Globus pallidus (tissue), 1 donor: Measurements from ENCODE around the gene PLD1.

Source experiments
- DNase-seq: peaks from one replicate; pipeline ENCODE4 v3.0.0-alpha.2; 2015; ENCODE audit warnings: low spot score

Gene PLD1

GRCh38 chr3:171838218-171838720, 28.0 kb upstream of the PLD1 start:
- peak; percentile 80 for DNase-seq

DNA sequence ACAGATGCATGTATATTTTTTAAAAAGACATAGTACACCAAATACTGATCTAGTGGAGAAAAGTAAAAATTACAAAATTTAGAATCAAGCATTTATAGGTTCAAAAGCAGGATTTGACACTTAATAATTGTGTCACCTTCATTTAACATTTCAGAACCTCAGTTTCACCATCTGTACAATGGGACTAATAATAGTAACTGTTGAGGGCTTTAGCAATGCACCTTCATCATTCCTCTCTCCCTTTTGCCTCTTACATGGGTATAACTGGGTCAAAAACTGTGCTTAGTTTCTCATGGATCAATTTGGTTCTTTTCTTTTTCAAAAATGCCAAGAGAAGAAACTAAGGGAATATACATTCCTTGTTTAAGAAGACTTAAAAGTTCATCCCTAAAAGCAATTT, 27.4 kb upstream of the PLD1 start:
- no peak for DNase-seq

- DNase-seq, result no peak
These were observed 26.6 kb upstream of the PLD1 start for GRCh38 chr3:171836855-171837254.

- no peak for DNase-seq
These were observed 25.3 kb upstream of the PLD1 start for GRCh38 chr3:171835613-171836012.

DNA sequence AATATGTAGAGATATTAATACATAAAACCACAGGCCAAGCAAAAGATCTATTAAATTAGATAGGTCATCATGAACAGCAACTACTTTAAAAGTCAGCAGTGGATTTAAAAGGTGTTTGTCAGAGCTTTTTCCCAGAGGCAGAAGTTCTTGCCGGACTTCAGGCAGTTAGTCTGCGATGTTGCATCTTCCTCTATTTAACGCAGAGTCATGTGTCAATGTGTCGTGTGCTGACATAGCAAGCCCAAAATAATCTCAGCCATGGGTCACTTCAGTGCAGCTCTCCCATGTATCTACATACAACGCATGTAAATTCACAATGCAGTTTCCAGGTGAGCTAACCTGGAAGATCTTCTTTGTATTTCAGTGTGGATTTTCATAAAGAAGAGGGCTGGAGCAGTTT, 24.8 kb upstream of the PLD1 start:
- no peak for DNase-seq

DNA sequence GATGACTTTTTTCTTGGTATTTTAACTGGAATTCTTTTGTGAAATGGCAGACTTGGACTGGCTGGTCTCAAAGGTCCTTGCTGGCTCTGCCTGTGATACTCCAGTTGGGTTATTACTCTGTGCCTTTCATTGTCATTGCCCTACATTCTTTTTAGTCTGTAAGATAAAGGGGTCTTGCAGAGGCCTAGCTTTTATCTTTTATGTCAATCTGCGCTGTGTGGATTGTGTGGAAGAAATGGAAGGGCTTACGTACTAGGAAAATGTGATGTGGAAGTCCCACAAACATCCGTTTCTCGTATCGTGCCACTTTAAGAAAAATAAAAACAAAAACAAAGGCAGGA, 24.1 kb upstream of the PLD1 start:
- DNase-seq, result no peak

- DNase-seq, result peak; percentile 67
These were observed 23.6 kb upstream of the PLD1 start for GRCh38 chr3:171833789-171834460.

DNA sequence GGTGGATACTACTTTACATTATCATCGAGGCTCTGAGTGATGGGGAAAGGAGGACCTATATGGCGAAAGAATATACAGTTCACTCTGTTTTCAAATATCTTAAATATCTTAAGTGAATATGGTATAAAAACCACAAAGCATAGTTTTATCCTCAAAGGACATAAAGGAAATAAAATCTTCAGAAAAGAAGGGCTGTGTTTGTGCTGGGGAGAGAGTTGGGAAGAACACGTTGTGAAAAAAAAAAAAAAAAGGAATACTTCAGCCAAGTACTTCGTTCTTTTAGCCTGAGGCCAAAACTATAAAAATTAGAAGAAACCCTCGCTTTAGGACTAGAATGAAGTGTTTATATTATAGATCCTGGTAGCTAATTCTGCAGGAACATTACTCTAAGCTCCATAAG, 22.7 kb upstream of the PLD1 start:
- no peak for DNase-seq

GRCh38 chr3:171831936-171832335, 21.7 kb upstream of the PLD1 start:
- DNase-seq, result no peak

DNA sequence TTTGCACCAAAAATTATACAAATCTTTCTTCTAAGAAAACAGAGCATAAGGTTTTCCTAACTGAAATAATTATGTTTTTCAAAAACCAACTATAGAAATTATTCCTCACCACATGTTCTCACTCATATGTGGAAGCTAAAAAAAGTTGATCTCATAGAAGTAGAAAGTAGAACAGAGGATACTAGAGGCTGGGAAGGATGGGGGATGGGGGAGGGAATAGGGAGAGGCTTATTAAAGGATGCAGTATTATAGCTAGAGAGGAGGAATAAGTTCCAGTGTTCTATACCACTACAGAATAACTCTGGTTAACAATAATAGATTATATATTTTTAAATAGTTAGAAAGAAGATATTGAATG, 20.2 kb upstream of the PLD1 start:
- no peak for DNase-seq

DNA sequence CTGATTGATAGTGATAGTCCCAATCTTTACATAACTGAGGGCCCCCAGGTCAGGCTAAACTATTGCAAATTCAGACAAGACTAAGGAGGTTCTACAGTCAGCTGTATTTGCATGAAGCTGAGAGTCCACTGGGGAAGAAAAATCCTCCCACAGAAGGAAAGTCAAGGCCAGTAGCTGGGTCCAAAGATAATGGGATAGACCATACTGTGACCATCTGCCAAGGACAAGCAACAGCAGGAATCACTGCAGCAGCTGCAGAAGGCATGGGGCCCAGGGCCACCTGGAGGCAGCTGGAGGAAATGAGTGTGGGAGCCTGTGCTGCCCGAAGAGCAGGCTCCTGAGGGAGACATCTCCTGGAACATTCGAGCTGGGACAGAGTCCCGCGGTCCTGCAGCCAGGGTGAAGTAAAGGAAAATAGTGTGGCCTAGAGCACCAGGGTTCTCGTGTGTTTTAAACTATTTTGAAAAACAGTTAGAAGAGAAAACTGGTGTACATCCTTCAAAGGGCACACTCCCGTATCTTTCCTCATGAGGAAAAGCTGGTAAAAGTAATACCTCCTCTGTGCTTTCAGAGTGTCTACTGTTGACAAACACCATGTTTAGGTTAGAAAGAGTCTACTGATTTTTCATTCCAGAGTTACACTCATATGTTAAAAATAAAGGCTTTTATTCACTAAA, 19.7 kb upstream of the PLD1 start:
- peak; percentile 79 for DNase-seq

- no peak for DNase-seq
These were observed 18.9 kb upstream of the PLD1 start for GRCh38 chr3:171828902-171829770.

- DNase-seq, result no peak
These were observed 17.7 kb upstream of the PLD1 start for GRCh38 chr3:171827836-171828458.

- no peak for DNase-seq
These were observed 17.1 kb upstream of the PLD1 start for GRCh38 chr3:171827385-171827784.

DNA sequence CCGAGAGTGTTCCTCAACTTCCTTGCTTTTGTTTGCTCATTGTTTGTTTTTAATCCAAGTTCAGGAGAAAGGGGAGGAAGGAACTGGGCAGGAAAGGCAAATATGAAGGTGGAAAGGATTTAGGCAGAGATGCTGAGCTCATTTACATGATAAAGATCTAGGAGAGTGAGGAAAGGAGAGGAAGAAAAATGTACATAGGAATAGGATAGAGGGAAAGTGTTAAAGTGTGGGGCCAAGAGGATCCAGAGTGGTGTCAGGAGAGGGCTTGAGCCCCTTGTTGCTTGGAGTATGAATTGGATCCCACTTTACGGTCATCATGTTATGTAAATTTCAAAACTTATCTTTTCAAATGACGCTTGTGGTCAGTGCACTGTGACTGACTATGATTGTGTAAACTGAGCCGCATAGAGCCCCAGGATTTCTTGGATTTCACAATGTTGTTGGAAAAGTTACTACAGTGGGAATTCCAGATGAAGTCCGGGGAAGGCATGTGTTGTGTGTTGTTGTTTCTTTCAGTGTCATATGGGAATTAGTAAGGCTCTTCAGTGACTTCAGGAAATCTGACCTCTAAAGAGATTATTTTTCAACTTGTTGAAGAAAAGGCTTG, 15.0 kb upstream of the PLD1 start:
- DNase-seq, result no peak

GRCh38 chr3:171824824-171825221, 14.5 kb upstream of the PLD1 start:
- no peak for DNase-seq

DNA sequence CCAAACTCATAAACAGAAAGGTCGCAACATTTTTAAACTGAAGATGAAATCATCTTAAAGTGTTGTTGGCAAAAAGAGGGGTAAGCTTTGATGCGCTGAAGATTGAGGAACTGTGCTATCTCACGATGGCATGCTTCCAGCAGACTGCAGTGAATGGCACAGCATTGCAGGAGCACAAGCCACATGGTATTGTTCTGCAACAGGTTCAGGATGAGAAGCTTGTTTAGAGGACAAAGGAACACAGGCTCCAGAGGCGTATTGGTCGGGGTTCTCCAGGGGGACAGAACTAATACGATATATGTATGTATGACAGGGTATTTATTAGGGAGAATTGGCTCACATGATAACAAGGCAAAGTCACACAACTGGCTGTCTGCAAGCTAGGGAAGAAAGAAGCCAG, 13.8 kb upstream of the PLD1 start:
- DNase-seq, result no peak

GRCh38 chr3:171822431-171823106, 12.3 kb upstream of the PLD1 start:
- no peak for DNase-seq

GRCh38 chr3:171821778-171822358, 11.6 kb upstream of the PLD1 start:
- DNase-seq, result no peak

DNA sequence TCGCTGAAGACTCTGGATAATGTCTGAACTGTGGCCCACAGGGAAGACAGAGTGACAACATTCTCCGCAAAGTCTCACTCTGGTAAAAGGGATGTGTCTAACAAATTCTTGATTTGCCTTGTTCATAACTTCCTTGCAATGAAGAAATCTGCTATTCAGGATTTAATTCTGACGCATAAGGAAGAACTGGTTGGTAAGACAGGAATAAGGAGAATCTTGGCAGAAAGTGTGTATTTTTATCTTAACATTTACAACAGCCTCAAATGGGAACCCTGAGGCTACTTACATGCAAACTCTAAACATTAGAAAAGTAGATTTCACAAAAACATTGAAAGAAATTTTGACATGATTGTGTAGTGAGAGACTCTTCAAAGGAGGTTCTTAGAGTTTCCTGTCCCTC, 10.8 kb upstream of the PLD1 start:
- no peak for DNase-seq
